Smooth muscle cell (in vitro differentiated cells): ENCODE results near the gene ALPK3. TPM values are rescaled to one million over a fixed set of nuclear protein-coding genes. Genes with fewer than 3 reads are reported as not detected.

Source experiments
- DNase-seq: peaks from one replicate; lab custom pipeline; 2025; ENCODE audit not compliant: unreplicated experiment; lab: John Stamatoyannopoulos, UW
- H2AFZ ChIP-seq: fragments of 200-600 bp; sonication (generic); 2 replicates; pipeline ENCODE4 v1.6.0; 2016; ENCODE audit warnings: antibody characterized with exemption, low read depth, mild to moderate bottlenecking
- H3F3A ChIP-seq: fragments of 200-600 bp; sonication (generic); 2 replicates; pipeline ENCODE4 v1.6.0; 2017; ENCODE audit warnings: antibody characterized with exemption, low read depth
- H3K27ac ChIP-seq: fragments of 200-600 bp; sonication (generic); 2 replicates; pipeline ENCODE4 v1.5.1; 2016; ENCODE audit warnings: low read depth, mild to moderate bottlenecking
- H3K27me3 ChIP-seq: fragments of 200-600 bp; sonication (generic); 2 replicates; pipeline ENCODE4 v1.6.1; 2016; ENCODE audit warnings: low read depth, mild to moderate bottlenecking
- H3K36me3 ChIP-seq: fragments of 200-600 bp; sonication (generic); 2 replicates; pipeline ENCODE4 v1.5.1; 2016; ENCODE audit warnings: low read depth
- H3K4me1 ChIP-seq: fragments of 200-600 bp; sonication (generic); 2 replicates; pipeline ENCODE4 v1.5.1; 2016; ENCODE audit warnings: low read depth
- H3K4me2 ChIP-seq: fragments of 200-600 bp; sonication (generic); 2 replicates; pipeline ENCODE4 v1.6.0; 2016; ENCODE audit warnings: mild to moderate bottlenecking
- H3K4me3 ChIP-seq: fragments of 200-600 bp; sonication (generic); 2 replicates; pipeline ENCODE4 v1.5.1; 2016; ENCODE audit warnings: mild to moderate bottlenecking
- H3K79me2 ChIP-seq: fragments of 200-600 bp; sonication (generic); 2 replicates; pipeline ENCODE4 v1.6.0; 2016; ENCODE audit warnings: low read depth, mild to moderate bottlenecking
- H3K9ac ChIP-seq: fragments of 200-600 bp; sonication (generic); 2 replicates; pipeline ENCODE4 v1.6.0; 2016; ENCODE audit warnings: low read depth
- H3K9me3 ChIP-seq: fragments of 200-600 bp; sonication (generic); replicated peaks from 2 replicates; pipeline ENCODE4 v1.5.1; 2016; ENCODE audit warnings: low read depth
- H4K20me1 ChIP-seq: fragments of 200-600 bp; sonication (generic); 2 replicates; pipeline ENCODE4 v1.6.0; 2016; ENCODE audit warnings: low read depth
- WGBS: methylation state at CpG from one replicate; pipeline ENCODE4 v1.1.7; 2016; ENCODE audit warnings: low lambda C conversion rate; 5-methylcytosine and 5-hydroxymethylcytosine counted together
- polyA plus RNA-seq: library from polyadenylated mRNA; unstranded; fragments of >200 nt; fragmentation: Nextera tagmentation; extraction: Ambion mirVana; gene quantifications from 2 replicates; pipeline ENCODE4 v1.2.1, GENCODE V29; 2016
- total RNA-seq: library from RNA; depleted of rRNA; stranded (reverse); fragments of >200 nt; gene quantifications from 2 replicates; pipeline ENCODE4 v1.2.3, GENCODE V29; 2014
- TF ChIP-seq, protein P1 (sequence below): fragments of 200-600 bp; sonication (generic); IDR thresholded peaks from 2 replicates; pipeline ENCODE4 v1.5.1; 2017; ENCODE audit warnings: borderline replicate concordance, mild to moderate bottlenecking, antibody characterized with exemption; ENCODE audit not compliant: insufficient read depth, poor library complexity, severe bottlenecking

Gene ALPK3
- total and polyA plus RNA-seq, 2 experiments from 2014 or later: 3.5 to 18.8 TPM

DNA sequence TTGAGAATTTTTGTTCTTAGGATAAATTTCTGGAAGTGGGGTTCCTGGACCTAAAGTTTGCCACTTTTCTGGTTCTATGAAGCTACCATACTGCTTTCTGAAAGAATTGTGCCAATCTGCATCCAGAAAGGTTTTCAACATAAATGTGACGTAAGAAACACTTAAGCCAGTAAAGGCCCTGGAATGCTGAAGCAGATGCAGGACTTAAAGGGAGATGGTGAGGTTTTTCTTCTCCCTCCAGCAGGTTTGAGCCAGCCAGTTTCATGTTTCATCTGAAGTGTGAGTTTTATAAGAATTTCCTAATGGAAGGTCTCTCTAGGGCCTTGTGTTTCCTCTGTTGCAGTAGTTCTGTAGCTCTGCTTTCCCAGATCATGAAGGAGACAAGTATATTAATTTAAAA lies 35.7 kb upstream of the ALPK3 start:
- Histone ChIP-seq H3K27me3 (no peaks in the 10 kb centered on the region), H3K4me2 (no peak overlapping the region), H3K27ac (peak overlapping the region; percentile 50), H2AFZ (no peak overlapping the region), H3K79me2 (peaks cover 84% of the 10 kb centered on the region), H3K4me3 (no peak overlapping the region), H3K36me3 (no peaks in the 10 kb centered on the region), H3K9me3 (no peaks in the 10 kb centered on the region), H3K4me1 (peaks cover 10% of the 10 kb centered on the region), H3K9ac (no peak overlapping the region), H4K20me1 (peaks cover 82% of the 10 kb centered on the region), H3F3A (peaks cover 3% of the 10 kb centered on the region)
- WGBS: 35% methylated on average over 1 of the region's 1 CpG
- TF ChIP-seq, protein P1, sequence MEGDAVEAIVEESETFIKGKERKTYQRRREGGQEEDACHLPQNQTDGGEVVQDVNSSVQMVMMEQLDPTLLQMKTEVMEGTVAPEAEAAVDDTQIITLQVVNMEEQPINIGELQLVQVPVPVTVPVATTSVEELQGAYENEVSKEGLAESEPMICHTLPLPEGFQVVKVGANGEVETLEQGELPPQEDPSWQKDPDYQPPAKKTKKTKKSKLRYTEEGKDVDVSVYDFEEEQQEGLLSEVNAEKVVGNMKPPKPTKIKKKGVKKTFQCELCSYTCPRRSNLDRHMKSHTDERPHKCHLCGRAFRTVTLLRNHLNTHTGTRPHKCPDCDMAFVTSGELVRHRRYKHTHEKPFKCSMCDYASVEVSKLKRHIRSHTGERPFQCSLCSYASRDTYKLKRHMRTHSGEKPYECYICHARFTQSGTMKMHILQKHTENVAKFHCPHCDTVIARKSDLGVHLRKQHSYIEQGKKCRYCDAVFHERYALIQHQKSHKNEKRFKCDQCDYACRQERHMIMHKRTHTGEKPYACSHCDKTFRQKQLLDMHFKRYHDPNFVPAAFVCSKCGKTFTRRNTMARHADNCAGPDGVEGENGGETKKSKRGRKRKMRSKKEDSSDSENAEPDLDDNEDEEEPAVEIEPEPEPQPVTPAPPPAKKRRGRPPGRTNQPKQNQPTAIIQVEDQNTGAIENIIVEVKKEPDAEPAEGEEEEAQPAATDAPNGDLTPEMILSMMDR: no peak
- DNase-seq: no peak

DNA sequence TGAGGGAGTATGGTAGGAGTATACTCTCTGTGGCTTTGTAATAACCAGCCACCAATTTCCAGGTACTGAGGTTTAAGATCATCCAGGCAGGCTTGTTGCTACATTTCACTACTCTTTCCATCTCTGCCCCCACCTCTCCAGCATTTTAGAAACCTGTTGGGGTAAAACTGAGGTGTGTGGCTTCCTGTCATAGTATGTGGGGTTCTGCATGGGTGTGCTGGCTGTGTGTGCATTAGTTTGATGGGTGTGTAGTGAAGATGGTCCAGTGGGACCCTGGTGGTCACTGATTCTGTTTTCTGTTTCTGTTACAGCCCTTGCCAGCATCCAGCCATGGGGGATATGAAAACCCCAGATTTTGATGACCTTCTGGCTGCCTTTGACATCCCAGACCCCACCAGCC lies 34.8 kb upstream of the ALPK3 start:
- TF ChIP-seq, protein P1: no peak
- DNase-seq: no peak
- Histone ChIP-seq H3F3A (peaks cover 3% of the 10 kb centered on the region), H3K9me3 (no peaks in the 10 kb centered on the region), H4K20me1 (peaks cover 83% of the 10 kb centered on the region), H3K4me3 (no peak overlapping the region), H3K4me2 (no peak overlapping the region), H3K27ac (no peak overlapping the region), H3K9ac (no peak overlapping the region), H3K79me2 (peaks cover 83% of the 10 kb centered on the region), H3K36me3 (no peaks in the 10 kb centered on the region), H2AFZ (no peak overlapping the region), H3K4me1 (peaks cover 10% of the 10 kb centered on the region), H3K27me3 (no peaks in the 10 kb centered on the region)

DNA sequence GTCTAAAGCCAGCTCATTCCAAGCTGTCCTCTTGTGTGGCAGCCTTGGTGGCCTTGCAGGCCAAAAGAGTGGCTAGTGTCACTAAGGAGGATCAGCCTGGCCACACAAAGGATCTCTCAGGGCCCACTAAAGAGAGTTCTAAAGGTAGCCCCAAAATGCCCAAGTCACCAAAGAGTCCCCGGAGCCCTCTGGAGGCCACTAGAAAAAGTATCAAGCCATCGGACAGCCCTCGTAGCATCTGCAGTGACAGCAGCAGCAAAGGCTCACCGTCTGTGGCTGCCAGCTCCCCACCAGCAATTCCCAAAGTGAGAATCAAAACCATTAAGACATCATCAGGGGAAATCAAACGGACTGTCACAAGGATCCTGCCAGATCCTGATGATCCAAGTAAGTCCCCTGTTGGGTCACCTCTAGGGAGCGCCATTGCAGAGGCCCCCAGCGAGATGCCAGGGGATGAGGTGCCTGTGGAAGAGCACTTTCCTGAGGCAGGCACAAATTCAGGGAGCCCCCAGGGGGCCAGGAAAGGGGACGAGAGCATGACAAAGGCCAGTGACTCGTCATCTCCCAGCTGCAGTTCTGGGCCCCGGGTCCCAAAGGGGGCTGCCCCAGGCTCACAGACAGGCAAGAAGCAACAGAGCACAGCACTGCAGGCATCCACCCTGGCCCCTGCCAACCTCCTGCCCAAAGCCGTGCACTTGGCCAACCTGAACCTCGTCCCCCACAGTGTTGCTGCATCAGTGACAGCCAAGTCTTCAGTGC lies 33.5 kb upstream of the ALPK3 start:
- peaks cover 10% of the 10 kb centered on the region for H3K4me1 ChIP-seq
- peaks cover 89% of the 10 kb centered on the region for H3K79me2 ChIP-seq
- peaks cover 85% of the 10 kb centered on the region for H4K20me1 ChIP-seq
- H2AFZ ChIP-seq: no peak overlapping the region
- 86% methylated on average over 12 of the region's 12 CpGs for WGBS
- no peaks in the 10 kb centered on the region for H3K27me3 ChIP-seq
- no peak for DNase-seq
- H3F3A ChIP-seq: peaks cover 3% of the 10 kb centered on the region
- H3K36me3 ChIP-seq: no peaks in the 10 kb centered on the region
- H3K4me2 ChIP-seq: no peak overlapping the region
- no peak overlapping the region for H3K9ac ChIP-seq
- H3K27ac ChIP-seq: no peak overlapping the region
- TF ChIP-seq, protein P1: no peak
- H3K9me3 ChIP-seq: no peaks in the 10 kb centered on the region
- H3K4me3 ChIP-seq: no peak overlapping the region

DNA sequence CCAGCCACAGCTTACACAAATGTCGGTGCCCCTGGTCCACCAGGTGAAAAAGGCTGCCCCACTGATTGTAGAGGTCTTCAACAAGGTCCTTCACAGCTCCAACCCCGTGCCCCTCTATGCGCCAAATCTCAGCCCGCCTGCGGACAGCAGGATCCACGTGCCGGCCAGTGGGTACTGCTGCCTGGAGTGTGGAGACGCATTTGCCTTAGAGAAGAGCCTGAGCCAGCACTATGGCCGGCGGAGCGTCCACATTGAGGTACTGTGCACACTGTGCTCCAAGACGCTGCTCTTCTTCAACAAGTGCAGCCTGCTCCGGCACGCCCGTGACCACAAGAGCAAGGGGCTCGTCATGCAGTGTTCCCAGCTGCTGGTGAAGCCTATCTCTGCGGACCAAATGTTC lies 32.9 kb upstream of the ALPK3 start:
- Histone ChIP-seq H3K9me3 (no peaks in the 10 kb centered on the region), H3K4me3 (no peak overlapping the region), H2AFZ (no peak overlapping the region), H3K4me2 (no peak overlapping the region), H3K4me1 (peaks cover 11% of the 10 kb centered on the region), H3F3A (peaks cover 3% of the 10 kb centered on the region), H3K79me2 (peaks cover 89% of the 10 kb centered on the region), H3K36me3 (no peaks in the 10 kb centered on the region), H3K27ac (no peak overlapping the region), H3K27me3 (no peaks in the 10 kb centered on the region), H3K9ac (no peak overlapping the region), H4K20me1 (peaks cover 89% of the 10 kb centered on the region)
- 96% methylated on average over 16 of the region's 17 CpGs for WGBS
- DNase-seq: no peak
- TF ChIP-seq, protein P1: no peak
